Stimulated activated CD4-positive, alpha-beta T cell treated with anti-CD3 and anti-CD28 coated beads, Interleukin-4, amount 100 ng/mL, for 4 hours (primary cell): ENCODE data around the gene TCF23.

ENCODE experiments used
- DNase-seq, 2 experiments: peaks; one replicate each; pipeline ENCODE4 v3.0.0-alpha.2; 2020

TCF23 gene

DNA sequence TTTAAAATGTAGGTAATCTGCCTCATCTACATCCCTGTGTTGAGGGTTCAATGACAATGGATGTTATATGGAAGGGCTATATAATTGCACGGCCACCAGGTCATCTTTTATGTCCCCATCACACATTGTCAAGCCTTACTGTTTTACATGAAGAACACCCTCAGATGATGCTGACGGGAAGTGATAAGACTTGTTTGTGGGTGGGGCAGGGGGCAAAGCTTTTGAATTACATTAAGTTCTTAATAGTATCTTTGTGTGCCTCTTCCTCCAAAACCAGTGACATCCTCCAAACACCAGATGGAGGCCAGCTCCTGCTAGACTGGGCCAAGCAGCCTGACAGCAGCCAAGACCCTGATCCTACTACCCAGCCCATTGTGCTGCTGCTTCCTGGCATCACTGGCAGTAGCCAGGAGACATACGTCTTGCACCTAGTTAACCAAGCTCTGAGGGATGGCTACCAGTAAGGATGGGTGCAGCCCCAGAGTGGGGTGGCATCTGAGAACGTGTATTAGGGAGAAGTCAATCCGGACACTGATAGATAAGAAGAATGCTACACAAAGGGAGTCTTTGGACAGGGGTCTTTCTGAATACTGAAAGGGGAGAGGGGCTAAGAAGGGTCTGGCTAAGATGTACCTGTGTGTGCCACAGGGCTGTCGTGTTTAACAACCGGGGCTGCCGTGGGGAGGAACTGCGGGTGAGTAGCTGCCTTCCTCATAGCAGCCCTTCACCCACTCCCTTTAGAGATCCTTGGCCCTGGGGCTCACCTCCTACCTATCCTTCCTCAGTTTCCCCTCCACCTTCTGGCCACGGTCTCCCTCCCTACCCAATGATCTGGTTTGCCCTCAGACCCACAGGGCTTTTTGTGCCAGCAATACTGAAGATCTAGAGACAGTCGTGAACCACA lies 19.9 kb upstream of the TCF23 start:
- DNase-seq, result no peak

DNA sequence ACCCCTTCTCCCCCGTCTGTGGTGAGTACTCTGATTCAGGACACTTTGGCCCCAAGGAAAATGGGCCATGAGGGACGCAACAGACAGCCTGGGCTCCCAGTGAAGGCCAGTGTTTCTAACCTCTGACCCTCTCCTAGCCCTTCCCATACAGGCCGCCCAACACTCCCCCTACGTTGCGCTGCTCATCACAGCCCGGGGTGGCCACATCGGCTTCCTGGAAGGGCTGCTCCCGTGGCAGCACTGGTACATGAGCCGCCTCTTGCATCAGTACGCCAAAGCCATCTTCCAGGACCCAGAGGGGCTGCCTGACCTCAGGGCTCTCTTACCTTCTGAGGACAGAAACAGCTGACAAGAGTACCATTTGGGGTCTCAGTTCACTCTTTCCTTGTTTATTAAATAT lies 18.4 kb upstream of the TCF23 start:
- DNase-seq, result no peak

DNA sequence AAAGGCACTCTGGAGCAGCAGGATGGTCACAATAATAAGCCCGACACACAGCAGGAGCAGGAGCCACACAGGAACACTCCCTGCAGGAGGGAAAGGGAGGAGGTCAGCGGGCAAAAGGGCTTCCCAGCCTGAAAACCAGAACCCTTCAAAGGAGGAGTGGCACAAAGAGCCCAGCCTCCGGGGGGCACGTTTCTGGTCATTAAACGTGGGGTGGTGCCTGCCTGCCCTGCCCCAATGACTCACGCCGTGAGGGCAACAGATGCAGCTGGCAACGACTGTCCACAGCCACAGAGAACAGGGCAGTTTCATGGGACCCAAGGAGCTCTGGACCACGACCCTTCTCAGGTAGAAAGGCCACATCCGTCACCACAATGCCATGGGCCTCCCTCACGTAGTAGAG lies 17.4 kb upstream of the TCF23 start:
- DNase-seq, result no peak

DNA sequence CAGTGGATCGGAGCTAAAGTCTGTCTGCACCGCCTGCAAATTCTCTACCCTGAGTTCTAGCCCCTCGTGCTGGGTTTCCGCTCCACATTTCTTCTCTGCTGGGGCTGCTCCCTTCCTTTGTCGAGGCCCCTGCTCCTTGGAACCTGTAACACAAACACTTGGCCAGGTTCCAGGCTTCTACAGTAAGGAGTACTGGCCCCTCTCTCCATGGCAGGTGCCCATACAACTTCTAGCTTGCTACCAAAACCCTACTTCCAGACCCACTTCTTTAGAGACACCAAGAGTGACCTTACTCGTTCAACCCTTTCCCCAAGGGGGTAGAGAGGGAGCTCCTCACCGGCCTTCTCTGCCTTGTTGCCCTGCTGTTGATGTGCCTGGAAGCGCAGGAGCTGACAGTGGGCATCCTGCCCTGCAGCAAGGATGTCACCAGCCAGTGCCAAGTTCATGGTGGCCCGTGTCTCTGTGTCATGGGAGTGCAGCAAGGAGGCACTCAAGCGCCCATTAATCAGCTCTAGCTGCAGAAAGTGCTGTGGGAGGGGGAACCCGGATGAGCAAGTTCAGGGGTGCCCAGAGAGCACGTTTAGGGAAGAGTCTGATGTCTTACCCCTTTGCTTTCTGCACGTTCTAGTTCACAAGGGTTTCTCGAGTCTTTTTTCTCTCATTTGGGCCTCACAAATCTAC lies 15.5 kb upstream of the TCF23 start:
- DNase-seq, result peak; percentile 22 to 34

DNA sequence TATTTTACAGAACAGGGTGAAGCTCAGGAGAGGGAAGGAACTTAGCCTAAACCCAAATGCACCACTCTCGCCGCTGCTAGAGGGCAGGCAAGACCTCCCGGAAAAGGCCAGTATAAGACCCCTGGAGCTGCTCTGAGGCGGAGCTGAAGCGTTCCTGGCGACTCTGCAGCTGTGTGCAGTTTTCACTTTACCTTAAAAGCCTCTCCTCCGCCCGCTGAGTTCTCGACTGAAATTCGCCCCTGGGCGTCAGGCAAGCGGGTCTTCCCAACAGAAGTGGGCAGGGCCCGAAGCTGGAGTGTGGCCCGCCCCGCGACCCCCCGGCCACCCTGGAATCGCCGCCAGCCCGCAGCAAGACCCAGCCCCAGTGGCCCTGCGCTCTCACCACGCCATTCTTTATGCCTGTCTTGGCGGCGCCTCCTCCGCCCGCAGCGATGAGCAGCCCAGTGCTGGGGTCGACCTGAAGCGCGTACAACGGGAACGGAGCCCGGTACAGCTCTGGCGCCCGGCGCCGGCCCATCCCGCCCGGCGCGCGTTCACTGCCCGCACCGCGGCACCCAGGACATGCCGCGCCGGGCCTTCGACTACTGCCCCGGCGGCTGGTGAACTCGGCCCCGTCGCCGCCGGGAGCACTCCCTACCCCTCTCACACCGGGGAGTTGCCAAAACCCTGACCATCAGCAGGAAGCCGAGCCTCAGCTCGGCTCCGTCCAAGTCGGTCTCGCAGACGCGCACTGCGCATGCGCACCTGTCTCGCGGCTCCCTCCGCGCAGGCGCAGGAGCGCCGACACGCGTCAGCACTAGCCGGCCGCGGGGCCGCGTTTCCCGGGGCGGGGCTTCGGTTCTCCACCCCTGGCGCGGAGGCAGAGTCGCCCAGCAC lies 14.7 kb upstream of the TCF23 start, which contains the start of gene PREB:
PREB (minus strand) TSS at position 732 of the 876 bp plus-strand sequence; CDS start at position 517, 215 bp downstream.
- peak; percentile 97 to 99 for DNase-seq

DNA sequence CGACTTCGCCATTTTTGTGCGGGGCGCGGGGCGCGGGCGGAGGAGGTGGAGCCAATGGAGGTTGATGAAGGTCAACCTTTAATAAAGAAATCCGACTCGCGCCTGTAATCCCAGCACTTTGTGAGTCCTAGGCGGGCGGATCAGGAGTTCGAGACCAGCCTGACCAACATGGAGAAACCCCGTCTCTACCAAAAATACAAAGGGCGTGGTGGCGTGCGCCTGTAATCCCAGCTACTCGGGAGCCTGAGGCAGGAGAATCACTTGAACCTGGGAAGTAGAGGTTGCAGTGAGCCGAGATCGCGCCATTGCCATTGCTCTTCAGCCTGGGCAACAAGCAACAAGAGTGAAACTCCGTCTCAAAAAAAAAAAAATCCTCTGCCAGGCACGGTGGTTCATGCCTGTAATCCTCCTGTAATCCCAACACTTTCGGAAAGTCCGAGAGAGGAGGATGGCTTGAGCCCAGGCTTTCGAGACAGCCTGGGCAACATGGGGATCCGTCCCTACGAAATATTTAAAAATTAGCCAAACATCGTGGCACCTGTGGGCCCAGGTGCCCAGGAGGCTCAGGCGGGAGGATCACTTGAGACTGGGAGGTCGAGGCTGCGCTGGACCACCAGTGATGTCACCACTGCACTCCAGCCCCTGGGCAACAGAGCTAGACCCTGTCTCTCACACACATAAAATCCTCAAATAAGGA lies 13.9 kb upstream of the TCF23 start:
- no peak for DNase-seq

DNA sequence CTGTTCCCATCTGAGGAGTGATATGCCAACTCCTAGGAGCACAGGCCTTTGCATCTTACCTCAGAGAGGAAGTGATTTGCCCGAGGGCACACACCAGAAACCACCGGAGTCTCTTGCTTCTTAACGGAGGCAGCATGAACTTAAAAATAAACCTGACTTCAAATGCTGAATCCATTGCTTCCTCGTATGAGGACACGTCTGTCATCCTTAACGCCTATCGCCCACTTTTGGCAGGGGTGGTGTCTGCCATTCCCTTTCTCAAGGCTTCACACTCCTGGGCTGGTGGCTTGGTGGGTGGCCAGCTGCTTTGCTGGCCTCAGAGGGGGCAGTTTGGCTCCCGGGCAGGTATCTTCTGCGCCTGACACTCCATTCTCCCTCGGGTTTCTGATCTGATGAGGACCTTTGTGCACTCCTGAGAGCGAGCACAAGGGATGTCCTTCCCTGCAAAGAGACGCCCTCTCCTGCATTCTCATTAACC lies 13.3 kb upstream of the TCF23 start:
- DNase-seq, result no peak

DNA sequence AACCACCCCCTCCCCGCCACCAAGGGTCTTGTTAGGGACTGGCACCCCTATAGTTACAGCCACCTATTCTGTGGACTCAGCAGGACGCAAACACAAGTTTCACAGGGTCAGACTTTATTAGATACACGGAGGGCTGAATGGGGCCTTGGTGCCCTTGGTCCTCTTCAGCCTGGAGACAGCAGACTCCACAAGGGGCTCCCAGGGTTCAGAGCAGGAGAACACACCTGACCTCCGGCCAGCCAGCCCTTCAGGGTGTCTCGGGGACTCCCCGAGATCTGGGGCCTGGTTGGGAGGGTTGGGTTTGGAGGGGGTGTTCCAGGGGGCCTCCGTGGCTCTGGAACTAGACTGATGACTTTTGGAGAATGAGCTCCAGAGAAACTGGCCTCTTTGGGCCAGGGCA lies 12.1 kb upstream of the TCF23 start:
- DNase-seq, result no peak

DNA sequence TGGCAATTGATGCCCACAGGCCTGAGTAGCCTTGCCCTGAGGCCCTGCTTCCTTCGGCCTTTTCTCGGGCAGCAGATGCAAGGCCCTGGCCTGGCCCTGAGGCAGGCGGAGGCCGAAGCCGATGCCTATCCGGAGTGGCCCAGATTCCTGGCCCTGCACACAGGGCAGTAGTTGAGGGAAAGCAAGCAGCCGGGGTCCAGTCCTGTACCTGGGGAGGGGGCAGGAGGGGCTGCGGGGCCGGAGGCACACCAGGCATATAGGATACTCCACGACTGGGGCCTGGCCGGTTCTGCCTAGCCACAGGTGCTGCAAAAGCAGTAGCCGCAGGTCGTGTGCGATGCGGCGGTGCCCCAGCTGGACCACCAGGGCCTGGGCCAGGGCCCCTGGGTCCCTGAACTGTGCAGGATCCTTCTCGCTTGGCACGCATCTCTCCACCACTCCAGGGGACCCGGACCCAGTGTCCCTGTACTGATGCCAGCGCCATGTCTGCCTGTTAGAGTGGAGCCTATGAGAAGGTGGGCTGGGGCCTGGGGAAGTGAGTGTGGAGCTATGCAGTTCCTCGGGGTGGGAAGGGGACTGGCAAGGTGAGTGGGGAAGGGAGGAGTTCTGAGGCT lies 11.4 kb upstream of the TCF23 start:
- DNase-seq, result no peak

DNA sequence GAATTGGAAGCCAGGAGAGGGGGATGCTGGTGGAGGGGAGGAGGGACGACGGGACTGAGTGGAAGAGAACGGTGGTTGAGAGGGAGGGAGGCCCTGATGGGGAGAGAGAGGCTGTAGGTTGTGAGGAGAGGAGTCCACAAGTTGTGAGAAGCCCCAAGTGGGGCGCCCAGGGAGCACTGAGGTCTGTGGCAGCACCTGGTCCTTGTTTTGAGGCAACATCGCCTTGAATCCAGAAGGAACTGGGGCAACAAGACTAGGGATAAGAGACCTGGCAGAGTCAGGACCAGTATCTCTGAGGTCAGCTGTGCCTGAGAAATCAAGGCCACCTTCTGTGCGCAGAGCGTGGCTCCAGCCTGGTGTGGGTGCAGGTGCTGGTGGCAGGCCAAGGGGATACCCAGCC lies 10.7 kb upstream of the TCF23 start:
- no peak for DNase-seq

DNA sequence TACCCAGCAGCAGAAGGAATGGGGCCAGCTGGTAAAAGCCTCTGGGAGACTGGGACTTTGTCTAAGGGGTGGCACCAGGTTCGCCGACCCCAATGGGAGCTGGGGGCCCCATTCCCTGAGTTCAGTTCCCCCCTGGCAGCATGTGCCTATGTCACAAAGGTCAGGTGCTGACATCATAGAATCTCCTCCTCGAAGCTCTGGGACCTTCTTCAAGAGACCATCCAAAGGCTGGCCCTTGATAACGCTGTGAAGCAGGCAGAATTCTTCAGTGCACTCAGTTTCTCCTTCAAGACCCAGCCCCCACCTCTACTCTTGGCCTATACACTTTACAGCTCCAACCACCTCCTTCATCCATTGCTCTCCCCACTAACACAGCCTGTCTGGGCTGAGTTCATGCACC lies 9.5 kb upstream of the TCF23 start, which contains the start of gene PRR30:
PRR30 (minus strand) TSS at position 101 of the 400 bp plus-strand sequence. CDS start 1,081 bp downstream, outside the sequence.
- DNase-seq, result no peak

DNA sequence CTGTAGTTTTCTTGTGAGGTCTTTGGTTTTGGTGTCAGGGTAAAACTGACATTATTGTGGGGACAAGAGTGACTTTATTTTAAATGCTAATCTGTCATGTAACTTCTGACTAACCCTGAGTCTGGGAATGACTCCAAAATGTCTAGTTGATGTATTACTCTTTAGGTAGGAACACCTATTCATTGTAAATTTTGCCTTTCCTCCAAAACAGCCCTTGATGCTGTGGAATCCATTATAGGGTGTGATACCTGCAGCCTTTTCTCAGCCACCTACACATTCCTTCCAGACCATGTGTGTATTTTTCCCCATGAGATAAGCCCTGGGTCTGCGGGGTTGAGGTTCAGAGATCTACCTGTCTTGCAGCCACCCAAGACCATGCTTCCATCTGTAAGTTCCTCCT lies 5.5 kb upstream of the TCF23 start:
- DNase-seq, result no peak

DNA sequence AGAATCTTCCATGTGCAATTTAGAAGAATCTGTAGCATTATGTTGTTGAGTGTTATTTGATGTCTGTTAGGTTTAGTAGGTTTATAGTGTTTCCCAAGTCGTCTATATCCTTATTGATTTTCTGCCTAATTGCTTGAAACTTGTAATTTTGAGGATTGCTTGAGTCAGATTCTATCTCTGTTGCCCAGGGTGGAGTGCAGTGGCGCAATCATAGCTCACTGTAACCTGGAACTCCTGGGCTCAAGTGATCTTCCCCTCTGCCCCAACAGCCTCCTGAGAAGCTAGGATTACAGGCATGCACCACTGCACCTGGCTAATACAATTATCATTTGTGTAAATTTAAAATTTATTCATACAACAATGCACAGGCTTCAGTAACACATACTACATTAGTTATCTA lies 3.1 kb upstream of the TCF23 start:
- DNase-seq, result no peak

DNA sequence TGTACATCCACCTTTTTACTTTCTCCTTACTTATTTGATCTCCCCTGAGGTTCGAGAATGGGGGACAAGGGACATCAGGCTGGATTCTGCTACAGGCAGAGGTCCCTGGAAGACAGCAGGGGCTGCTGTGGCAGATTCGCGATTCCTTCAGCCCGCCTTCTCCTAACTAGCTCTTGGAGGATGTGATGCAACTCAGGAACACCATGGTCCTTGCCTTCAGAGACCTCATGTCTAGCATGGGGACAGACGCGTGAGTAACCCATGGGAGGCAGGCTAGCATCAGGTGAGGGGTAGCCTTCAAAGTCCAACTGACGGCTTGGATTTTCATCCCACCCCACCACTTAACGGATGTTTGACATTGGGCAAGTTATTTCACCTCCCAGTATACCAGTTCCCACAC lies 869 bp upstream of the TCF23 start:
- no peak for DNase-seq

DNA sequence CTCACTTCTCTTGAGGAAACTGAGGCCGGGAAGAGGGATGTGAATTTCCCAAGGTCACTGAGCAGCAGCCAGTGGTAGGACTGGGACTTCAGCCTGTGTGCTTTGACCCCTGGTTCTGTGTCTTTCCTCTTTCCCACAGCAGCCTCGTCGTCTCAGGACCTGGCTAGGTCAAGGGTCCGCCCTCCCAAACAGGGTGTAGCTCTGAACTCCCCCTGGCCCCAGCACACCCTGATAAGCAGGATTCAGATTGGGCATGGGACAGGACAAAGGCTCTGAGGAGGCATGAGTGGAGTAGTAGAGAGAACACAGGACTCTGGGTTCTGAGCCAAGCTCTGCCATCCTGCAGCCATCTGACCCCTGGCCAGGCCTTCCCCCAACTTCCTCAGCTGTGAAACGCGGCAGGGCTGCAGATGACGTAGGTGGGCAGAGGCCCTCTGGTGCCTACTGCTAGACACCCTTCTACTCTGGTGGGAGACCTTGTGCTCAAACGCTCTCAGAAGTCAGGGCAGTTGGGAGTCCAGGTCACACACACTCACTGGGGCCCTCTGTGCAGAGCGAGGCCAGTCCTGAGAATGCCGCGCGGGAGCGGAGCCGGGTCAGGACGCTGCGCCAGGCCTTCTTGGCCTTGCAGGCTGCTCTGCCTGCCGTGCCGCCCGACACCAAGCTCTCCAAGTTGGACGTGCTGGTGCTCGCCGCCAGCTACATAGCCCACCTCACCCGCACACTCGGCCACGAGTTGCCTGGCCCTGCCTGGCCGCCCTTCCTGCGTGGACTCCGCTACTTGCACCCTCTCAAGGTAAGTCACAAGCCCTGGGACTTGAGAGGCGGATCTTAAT lies 984 bp downstream of the TCF23 start:
- no peak for DNase-seq

DNA sequence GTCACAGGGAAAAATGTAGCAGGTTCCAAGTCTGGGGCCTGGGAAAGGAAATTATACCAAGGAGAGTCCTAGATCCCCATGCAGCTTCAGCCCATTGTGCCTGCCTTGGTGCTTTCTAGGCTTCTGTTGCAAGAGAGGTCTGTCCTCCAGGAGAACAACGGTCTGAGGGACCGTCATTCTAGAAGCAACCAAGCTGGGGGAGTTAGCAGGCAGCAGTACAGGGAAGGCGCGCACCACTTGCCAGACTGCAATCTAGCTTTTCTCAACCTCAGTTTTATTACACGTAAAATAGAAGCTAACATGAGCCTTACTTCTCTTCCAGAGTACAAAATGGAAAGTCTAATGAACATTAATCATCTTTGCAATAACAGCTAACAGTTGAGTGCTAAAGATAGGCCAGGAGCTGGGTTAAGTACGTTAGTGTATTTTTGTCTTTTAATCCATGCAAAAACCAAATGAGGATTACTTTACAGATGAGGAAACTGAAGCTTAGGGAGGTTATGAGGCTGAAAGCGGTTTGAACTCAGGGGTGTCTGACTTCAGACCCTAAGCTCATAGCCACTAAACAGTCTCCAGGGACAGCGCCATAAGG lies 1.9 kb downstream of the TCF23 start:
- DNase-seq, result no peak

DNA sequence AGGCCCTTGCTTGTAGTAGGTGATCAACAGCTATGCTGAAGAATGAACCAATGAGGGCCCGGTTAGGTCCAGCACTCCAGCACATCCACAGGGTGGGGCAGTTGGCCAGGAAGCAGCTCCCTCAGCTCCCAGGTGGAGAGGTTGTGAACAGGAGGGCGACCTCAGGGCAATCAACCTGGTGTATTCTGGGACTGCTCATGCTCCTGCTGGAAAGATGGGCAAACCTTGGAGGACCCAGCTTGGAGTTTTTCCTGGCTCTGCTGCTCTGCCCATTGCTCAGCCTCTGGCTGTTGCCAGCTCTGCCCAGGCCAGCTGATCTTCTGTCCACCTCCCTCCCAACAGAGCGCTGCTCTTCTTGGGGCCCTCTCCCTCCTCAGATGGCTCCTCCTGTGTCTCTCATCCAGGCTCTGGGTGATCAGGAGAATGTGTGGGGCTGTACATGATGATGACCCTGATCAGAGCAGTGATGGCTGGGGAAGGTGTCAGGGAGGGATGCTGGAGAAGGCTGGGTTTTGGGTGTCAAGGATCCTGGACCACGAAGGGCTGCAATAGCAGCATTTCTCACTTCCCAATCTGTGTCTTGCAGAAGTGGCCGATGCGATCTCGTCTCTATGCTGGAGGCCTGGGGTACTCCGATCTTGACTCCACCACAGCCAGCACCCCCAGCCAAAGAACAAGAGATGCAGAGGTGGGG lies 3.4 kb downstream of the TCF23 start:
- no peak for DNase-seq

DNA sequence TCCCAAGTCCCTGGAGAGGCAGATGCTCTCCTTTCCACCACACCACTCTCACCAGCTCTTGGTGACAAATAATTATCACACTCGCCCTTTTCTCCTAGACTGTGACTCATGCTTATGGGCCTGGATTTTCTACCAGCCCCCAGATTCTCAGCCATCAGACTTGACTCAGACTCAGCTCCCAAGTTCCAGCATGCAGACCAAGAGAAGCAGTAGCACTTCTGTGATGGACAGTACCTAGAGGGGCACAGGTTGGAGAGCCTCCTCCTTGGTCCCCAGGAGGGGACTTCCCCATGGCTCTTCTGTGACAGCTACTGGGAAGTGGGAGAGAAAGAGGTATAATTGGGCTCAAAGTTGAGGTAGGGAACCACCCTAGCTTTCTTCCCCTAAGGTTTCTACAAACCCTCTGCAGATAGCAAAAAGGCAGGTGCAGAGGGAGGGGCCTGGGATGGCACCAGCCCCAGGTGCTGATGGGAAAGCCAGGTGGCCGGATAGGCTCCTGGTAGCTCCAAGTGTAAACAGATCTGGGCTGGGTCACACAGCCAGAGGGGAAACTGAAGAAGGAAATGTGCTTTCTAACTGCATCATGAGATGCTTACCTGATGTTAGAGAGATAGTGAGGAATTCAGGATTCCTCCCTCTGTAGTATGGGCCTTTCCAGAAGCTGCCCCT lies 4.1 kb downstream of the TCF23 start:
- DNase-seq, result no peak

DNA sequence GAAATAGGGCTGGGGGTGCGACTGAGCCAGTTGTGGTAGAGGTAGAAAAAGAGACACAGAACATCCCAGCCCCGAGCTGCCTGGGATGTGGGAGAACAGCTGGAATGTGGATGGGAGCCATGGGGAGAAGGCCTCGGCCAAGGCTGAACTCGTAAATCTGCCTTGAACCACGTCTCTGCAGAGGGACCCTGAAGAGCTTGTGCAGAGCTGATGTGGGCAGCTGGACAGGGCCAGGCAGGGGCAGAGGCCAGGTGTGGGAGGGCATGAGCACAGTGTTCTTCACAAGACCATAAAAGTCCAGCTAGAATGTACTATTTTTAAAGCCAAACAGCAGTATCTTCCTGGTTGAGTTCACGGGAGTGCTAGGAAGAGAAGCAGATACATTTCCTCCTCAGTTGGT lies 5.7 kb downstream of the TCF23 start:
- no peak for DNase-seq
